NCI-H1417 treated with DMSO at 0.1 percent for 48 hours (cell line): ENCODE data around the gene ERG.

Source experiments
- DNase-seq: peaks from one replicate; lab custom pipeline; 2025; lab: John Stamatoyannopoulos, UW

The ERG gene

GRCh38 chr21:38499296-38499695, 1.0 kb upstream of the ERG start:
- no peak for DNase-seq

GRCh38 chr21:38496224-38496623, 2.1 kb downstream of the ERG start:
- no peak for DNase-seq

GRCh38 chr21:38495696-38496095, 2.6 kb downstream of the ERG start:
- DNase-seq: no peak

- no peak for DNase-seq
These were observed 3.0 kb downstream of the ERG start for GRCh38 chr21:38495242-38495641.

GRCh38 chr21:38494703-38495102, 3.6 kb downstream of the ERG start:
- no peak for DNase-seq

GRCh38 chr21:38494251-38494642, 4.0 kb downstream of the ERG start:
- DNase-seq: no peak

GRCh38 chr21:38493549-38494250, 4.6 kb downstream of the ERG start:
- no peak for DNase-seq

- no peak for DNase-seq
These were observed 6.3 kb downstream of the ERG start for GRCh38 chr21:38492007-38492406.

GRCh38 chr21:38491536-38491935, 6.7 kb downstream of the ERG start:
- DNase-seq: no peak

- no peak for DNase-seq
These were observed 7.8 kb downstream of the ERG start for GRCh38 chr21:38490411-38491020.

- DNase-seq: no peak
These were observed 8.5 kb downstream of the ERG start for GRCh38 chr21:38489729-38490128.

- no peak for DNase-seq
These were observed 9.0 kb downstream of the ERG start for GRCh38 chr21:38489271-38489652.

GRCh38 chr21:38488640-38489270, 9.5 kb downstream of the ERG start:
- no peak for DNase-seq

- peak; percentile 94 for DNase-seq
These were observed 10.2 kb downstream of the ERG start for GRCh38 chr21:38487901-38488639.

GRCh38 chr21:38486706-38487105, 11.6 kb downstream of the ERG start:
- no peak for DNase-seq

GRCh38 chr21:38486221-38486620, 12.1 kb downstream of the ERG start:
- no peak for DNase-seq

- DNase-seq: no peak
These were observed 18.4 kb downstream of the ERG start for GRCh38 chr21:38479641-38480525.

GRCh38 chr21:38478782-38479181, 19.5 kb downstream of the ERG start:
- no peak for DNase-seq

- no peak for DNase-seq
These were observed 21.1 kb downstream of the ERG start for GRCh38 chr21:38477226-38477625.

- DNase-seq: no peak
These were observed 21.9 kb downstream of the ERG start for GRCh38 chr21:38476385-38476784.

- DNase-seq: no peak
These were observed 22.8 kb downstream of the ERG start for GRCh38 chr21:38475519-38475918.

GRCh38 chr21:38474796-38475195, 23.5 kb downstream of the ERG start:
- no peak for DNase-seq
